C4-2B (cell line): ENCODE measurements around the gene ATP5MK.

Source experiments
- CTCF ChIP-seq: fragments of 450-650 bp; conservative IDR thresholded peaks from 2 replicates; pipeline ENCODE4 v1.5.1; 2017; ENCODE audit warnings: mild to moderate bottlenecking
- ZFX ChIP-seq: fragments of 450-650 bp; IDR thresholded peaks from 2 replicates; pipeline ENCODE4 v1.6.1; 2017

GRCh38 chr10:103382769-103383168, 13.5 kb downstream of the ATP5MK start:
- TF ChIP-seq CTCF, result no peak
- no peak for TF ChIP-seq ZFX
